Measurements from ENCODE around the gene DERA.

DNA sequence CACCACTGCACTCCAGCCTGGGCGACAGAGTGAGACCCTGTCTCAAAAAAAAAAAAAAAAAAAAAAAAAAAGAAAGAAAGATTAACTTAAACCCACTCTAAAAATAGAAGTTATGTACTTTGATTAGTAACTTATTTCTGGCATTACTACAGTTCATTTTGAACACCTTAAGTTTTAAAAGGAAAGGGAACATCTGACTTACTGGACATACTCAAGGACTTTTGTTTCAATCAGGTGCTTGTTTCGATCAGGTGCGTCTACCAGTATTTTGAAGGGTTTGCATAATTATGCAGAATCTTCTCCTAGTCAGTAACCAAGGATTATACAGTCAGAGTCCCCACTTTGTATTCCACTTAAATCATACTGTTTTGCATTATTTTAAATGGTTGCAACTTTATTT, 105.6 kb downstream of the DERA start:
- TF ChIP-seq, protein P1, sequence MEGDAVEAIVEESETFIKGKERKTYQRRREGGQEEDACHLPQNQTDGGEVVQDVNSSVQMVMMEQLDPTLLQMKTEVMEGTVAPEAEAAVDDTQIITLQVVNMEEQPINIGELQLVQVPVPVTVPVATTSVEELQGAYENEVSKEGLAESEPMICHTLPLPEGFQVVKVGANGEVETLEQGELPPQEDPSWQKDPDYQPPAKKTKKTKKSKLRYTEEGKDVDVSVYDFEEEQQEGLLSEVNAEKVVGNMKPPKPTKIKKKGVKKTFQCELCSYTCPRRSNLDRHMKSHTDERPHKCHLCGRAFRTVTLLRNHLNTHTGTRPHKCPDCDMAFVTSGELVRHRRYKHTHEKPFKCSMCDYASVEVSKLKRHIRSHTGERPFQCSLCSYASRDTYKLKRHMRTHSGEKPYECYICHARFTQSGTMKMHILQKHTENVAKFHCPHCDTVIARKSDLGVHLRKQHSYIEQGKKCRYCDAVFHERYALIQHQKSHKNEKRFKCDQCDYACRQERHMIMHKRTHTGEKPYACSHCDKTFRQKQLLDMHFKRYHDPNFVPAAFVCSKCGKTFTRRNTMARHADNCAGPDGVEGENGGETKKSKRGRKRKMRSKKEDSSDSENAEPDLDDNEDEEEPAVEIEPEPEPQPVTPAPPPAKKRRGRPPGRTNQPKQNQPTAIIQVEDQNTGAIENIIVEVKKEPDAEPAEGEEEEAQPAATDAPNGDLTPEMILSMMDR (conservative IDR thresholded peaks at IDR 0.05), result no peak
- TF ChIP-seq EZH2 (IDR thresholded peaks at IDR 0.05; ENCODE audit: low read depth), result no peak
